HEK293T (cell line): ENCODE data around the gene EFCAB6.

ENCODE experiments used
- CTCF ChIA-PET: fragments of 350-600 bp; formaldehyde crosslinking; extraction: SDS; loops from one replicate; lab custom pipeline; 2021; ENCODE audit warnings: antibody characterized with exemption, inconsistent platforms; lab: Yijun Ruan, JAX
- POLR2A ChIA-PET: fragments of 350-600 bp; formaldehyde crosslinking; extraction: SDS; loops from one replicate; lab custom pipeline; 2020; ENCODE audit warnings: antibody characterized with exemption, inconsistent platforms; lab: Yijun Ruan, JAX
- DNase-seq: peaks from one replicate; pipeline ENCODE4 v3.0.0; 2012; ENCODE audit warnings: mixed read lengths; ENCODE audit errors: extremely low spot score
- ARNT ChIP-seq: fragments of 450-650 bp; IDR thresholded peaks from 2 replicates; pipeline ENCODE4 v1.6.1; 2017; ENCODE audit warnings: mild to moderate bottlenecking
- BHLHE40 ChIP-seq: fragments of 450-650 bp; IDR thresholded peaks from 2 replicates; pipeline ENCODE4 v1.6.1; 2016; ENCODE audit warnings: mild to moderate bottlenecking, moderate library complexity, borderline replicate concordance
- CTBP1 ChIP-seq: fragments of 450-650 bp; IDR thresholded peaks from 2 replicates; pipeline ENCODE4 v1.6.1; 2016; ENCODE audit warnings: borderline replicate concordance
- ELF4 ChIP-seq: fragments of 450-650 bp; IDR thresholded peaks from 2 replicates; pipeline ENCODE4 v1.6.1; 2017; ENCODE audit warnings: antibody characterized with exemption
- FOXA1 ChIP-seq: fragments of 450-650 bp; IDR thresholded peaks from 2 replicates; pipeline ENCODE4 v1.6.1; 2016; ENCODE audit warnings: mild to moderate bottlenecking
- FOXK2 ChIP-seq: fragments of 450-650 bp; IDR thresholded peaks from 2 replicates; pipeline ENCODE4 v1.6.1; 2016; ENCODE audit warnings: mild to moderate bottlenecking
- FOXM1 ChIP-seq: fragments of 450-650 bp; IDR thresholded peaks from 2 replicates; pipeline ENCODE4 v1.6.1; 2017; ENCODE audit warnings: mild to moderate bottlenecking, borderline replicate concordance
- HDGF ChIP-seq: fragments of 450-650 bp; IDR thresholded peaks from 2 replicates; pipeline ENCODE4 v1.6.1; 2017; ENCODE audit warnings: antibody characterized with exemption, borderline replicate concordance
- L3MBTL2 ChIP-seq: fragments of 450-650 bp; conservative IDR thresholded peaks from 2 replicates; pipeline ENCODE4 v1.6.1; 2016; ENCODE audit warnings: mild to moderate bottlenecking
- LEF1 ChIP-seq: fragments of 450-650 bp; IDR thresholded peaks from 2 replicates; pipeline ENCODE4 v1.6.1; 2017; ENCODE audit warnings: mild to moderate bottlenecking, borderline replicate concordance
- NFRKB ChIP-seq: fragments of 450-650 bp; IDR thresholded peaks from 2 replicates; pipeline ENCODE4 v1.6.1; 2016; ENCODE audit warnings: mild to moderate bottlenecking, moderate library complexity
- SP1 ChIP-seq: fragments of 450-650 bp; IDR thresholded peaks from 2 replicates; pipeline ENCODE4 v1.6.1; 2017
- SUZ12 ChIP-seq: fragments of 450-650 bp; IDR thresholded peaks from 2 replicates; pipeline ENCODE4 v1.6.1; 2016; ENCODE audit warnings: mild to moderate bottlenecking
- TARDBP ChIP-seq: fragments of 450-650 bp; IDR thresholded peaks from 2 replicates; pipeline ENCODE4 v1.6.1; 2016
- ZNF384 ChIP-seq: fragments of 450-650 bp; IDR thresholded peaks from 2 replicates; pipeline ENCODE4 v1.6.1; 2016
- TF ChIP-seq, protein P1 (sequence below): fragments of 450-650 bp; IDR thresholded peaks from 2 replicates; pipeline ENCODE4 v1.6.1; 2016

Gene EFCAB6

DNA sequence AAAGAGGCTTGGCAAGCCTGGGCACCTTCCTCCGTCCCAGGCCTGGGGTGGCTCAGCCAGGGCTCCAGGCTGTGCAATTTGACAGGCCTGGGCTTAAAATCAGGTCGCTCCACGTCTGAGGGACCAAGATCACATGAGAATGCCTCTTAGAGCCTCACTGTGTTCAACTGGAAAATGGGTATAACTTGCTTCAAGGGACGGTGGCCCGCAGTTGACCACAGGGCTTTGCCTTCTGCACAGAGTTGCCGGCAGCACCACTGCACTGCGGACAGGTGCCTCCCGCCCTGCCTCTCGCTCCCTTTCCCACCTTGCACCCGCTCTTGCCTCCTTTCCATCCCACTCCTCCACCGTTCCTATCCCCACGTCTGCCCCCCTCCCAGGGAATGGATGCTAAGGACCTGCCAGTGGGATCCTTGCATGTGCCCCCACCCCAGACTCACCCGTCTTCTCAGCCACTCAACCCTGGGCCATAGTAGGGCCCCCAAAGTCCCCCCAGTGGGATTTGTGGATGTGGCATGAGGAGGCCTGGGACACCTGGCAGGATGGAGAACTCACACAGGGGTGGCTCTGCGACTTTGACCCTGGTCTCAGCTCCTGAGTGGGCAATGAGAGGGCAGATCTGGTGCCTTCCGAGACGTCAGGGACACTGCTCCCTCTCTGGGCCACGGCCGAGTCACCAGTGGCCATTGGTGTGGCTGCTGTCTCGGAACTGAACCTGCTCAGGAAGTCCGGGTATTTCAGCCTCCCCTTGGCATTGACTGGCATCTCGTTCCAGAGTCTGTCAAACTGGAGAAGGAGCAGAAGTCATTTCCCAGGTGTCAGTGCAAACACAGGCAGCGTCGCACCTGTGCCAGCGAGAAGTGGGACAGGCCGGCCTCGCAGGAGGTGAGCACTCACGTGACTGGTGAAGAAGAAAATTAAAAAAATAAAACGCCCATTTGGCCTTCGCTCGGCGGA lies 272.3 kb downstream of the EFCAB6 start:
- DNase-seq: no peak
- TF ChIP-seq FOXM1: no peak
- no peak for TF ChIP-seq NFRKB
- TF ChIP-seq ZNF384: no peak
- no peak for TF ChIP-seq ELF4
- TF ChIP-seq HDGF: no peak
- no peak for TF ChIP-seq FOXK2
- TF ChIP-seq SUZ12: no peak
- no peak for TF ChIP-seq BHLHE40
- TF ChIP-seq TARDBP: no peak
- no peak for TF ChIP-seq LEF1
- TF ChIP-seq ARNT: no peak
- no peak for TF ChIP-seq CTBP1
- TF ChIP-seq FOXA1: no peak
- TF ChIP-seq, protein P1, sequence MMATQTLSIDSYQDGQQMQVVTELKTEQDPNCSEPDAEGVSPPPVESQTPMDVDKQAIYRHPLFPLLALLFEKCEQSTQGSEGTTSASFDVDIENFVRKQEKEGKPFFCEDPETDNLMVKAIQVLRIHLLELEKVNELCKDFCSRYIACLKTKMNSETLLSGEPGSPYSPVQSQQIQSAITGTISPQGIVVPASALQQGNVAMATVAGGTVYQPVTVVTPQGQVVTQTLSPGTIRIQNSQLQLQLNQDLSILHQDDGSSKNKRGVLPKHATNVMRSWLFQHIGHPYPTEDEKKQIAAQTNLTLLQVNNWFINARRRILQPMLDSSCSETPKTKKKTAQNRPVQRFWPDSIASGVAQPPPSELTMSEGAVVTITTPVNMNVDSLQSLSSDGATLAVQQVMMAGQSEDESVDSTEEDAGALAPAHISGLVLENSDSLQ: no peak
- TF ChIP-seq SP1: no peak
- POLR2A ChIA-PET: no interaction called here
- CTCF ChIA-PET: no interaction called here

DNA sequence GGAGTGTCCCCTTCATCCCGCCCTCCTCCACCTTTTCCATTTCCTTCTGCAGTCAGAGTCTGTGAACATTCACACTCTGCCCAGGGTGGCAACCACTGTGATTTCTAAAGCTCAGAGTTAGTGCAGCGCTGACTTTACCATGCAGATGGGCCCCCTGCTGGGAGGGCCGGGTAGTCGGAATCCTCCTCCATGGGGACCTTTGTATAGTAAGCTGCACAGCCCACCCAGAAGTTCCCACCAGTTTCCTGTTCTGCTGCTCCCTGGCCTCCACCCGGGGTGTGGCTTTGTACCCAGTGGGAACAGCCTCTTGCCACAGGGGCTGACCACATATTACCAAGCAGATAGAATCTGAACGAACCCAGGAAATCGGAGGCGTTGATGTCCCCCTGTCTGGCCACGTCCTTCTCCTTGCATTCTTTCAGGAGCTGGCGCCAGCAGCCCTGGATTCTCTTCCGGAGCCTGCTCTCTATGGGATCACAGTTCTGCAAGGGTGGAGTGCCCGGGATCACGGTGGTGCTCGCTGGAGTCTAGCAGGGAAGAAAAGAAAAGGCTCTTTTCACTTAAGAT lies 275.0 kb downstream of the EFCAB6 start:
- TF ChIP-seq SP1 (no peak), CTBP1 (no peak), BHLHE40 (no peak), FOXK2 (no peak)
- ChIA-PET POLR2A (no interaction called here), CTCF (interaction anchor here (1.1 kb wide), 1 partner anchor 21 kb away, joined by 4 read pairs; no protein-coding TSS in a partner anchor)
- DNase-seq: no peak

DNA sequence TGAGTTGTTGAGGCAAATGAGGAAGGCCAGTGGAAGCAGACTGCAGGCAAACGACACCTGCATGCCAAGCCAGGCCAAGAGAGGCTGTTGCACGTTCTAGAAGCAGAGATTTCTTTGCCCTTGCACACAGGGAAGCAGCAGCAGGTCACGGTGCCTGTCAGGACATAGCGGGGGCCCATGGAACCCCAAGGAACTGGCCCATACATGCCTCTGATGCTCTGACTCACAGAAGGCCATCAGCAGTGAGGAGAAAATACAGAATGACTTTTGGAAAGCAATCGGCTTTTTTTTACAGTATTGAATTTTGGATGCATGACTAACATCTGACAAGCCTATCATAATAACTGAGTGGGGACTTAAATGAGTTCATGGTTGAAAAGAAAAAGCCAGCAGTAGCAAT lies 276.4 kb downstream of the EFCAB6 start:
- no peak for DNase-seq
- TF ChIP-seq ARNT: no peak
- TF ChIP-seq LEF1: no peak
- no peak for TF ChIP-seq HDGF
- no peak for TF ChIP-seq NFRKB
- TF ChIP-seq ELF4: no peak
- no peak for TF ChIP-seq CTBP1
- no peak for TF ChIP-seq TARDBP
- TF ChIP-seq SUZ12: no peak
- TF ChIP-seq BHLHE40: no peak
- TF ChIP-seq, protein P1: no peak
- no peak for TF ChIP-seq FOXM1
- TF ChIP-seq FOXK2: no peak
- TF ChIP-seq FOXA1: no peak
- TF ChIP-seq L3MBTL2: no peak
- ChIA-PET CTCF (no interaction called here), POLR2A (no interaction called here)

DNA sequence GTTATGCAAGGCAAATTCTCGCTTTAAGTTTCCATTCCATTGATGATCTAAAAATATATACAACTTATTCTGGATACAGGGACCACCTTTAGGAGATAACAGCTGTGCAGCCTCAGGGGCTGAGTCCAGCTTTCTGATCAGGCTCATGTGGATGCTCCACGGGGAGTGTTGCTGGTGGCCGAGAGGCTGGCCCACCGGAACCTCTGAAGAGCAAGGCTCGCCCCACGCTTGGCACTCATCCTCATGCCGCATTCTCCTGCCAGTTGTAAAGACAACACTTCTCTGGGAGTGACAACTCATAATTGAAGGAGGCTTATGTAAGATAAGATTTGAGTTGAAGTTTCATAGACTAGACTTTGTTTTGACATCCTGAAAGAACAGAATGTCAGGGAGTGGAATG lies 276.8 kb downstream of the EFCAB6 start:
- DNase-seq: no peak
- TF ChIP-seq SUZ12 (no peak), ELF4 (no peak), FOXM1 (no peak), ZNF384 (no peak), SP1 (no peak), NFRKB (no peak), CTBP1 (no peak), BHLHE40 (no peak)
- TF ChIP-seq, protein P1: no peak
- ChIA-PET CTCF (no interaction called here), POLR2A (no interaction called here)

DNA sequence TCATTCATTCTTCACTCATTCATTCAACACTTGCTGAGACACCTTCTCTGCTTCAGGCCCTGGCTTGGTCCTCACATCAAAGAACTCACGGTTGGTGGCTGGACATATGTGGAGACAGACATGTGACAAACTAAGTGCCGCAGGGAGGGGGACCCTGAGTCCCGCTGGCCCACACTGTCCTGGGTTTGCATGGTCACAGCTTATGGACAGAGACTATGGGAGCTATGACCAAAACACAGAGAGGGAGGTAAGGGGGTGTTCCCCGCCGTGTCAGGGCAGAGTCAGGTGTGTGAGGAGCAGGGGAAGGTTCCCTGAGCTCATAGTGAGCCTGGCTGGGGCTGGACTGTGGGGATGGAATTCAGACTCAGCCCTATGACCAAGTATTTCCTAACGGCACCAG lies 277.2 kb downstream of the EFCAB6 start:
- ChIA-PET POLR2A (no interaction called here), CTCF (no interaction called here)
- TF ChIP-seq ARNT: no peak
- no peak for TF ChIP-seq FOXA1
- TF ChIP-seq BHLHE40: no peak
- no peak for TF ChIP-seq CTBP1
- TF ChIP-seq NFRKB: no peak
- TF ChIP-seq L3MBTL2: no peak
- TF ChIP-seq FOXK2: no peak
- TF ChIP-seq ELF4: no peak
- no peak for TF ChIP-seq ZNF384
- no peak for TF ChIP-seq SUZ12
- no peak for TF ChIP-seq LEF1
- no peak for TF ChIP-seq HDGF
- TF ChIP-seq, protein P1: no peak
- no peak for TF ChIP-seq TARDBP
- TF ChIP-seq SP1: no peak
- no peak for DNase-seq
